PFSK-1 (cell line): ENCODE data around the gene RUNX2.

ENCODE experiments used
- POLR2AphosphoS5 ChIP-seq: IDR thresholded peaks from 2 replicates; pipeline ENCODE4 v1.6.1; 2012; ENCODE audit warnings: low read depth, mild to moderate bottlenecking, control low read depth, low read length, moderate library complexity
- REST ChIP-seq, 2 experiments: IDR thresholded peaks; 2 replicates each; pipeline versions ENCODE4 v1.6.1 to v1.8.0; 2011 to 2012; ENCODE audit warnings: low read depth in 2 of 2, low read length in 2 of 2, control low read depth in 1 of 2, inconsistent platforms in 1 of 2, mild to moderate bottlenecking in 1 of 2, moderate library complexity in 1 of 2; ENCODE audit not compliant: insufficient read depth in 1 of 2
- SIN3A ChIP-seq: IDR thresholded peaks from 2 replicates; pipeline ENCODE4 v1.6.1; 2012; ENCODE audit warnings: mild to moderate bottlenecking, low read length, moderate library complexity, borderline replicate concordance; ENCODE audit not compliant: insufficient read depth
- TAF1 ChIP-seq: IDR thresholded peaks from 2 replicates; pipeline ENCODE4 v1.6.1; 2012; ENCODE audit warnings: low read length, control low read depth, borderline replicate concordance; ENCODE audit not compliant: insufficient read depth

- no peak for TF ChIP-seq POLR2AphosphoS5
- TF ChIP-seq REST (IDR thresholded peaks at IDR 0.05; ENCODE audit: insufficient read depth in 1 of 2, low read depth in 2 of 2, low read length in 2 of 2) = no peak
- TF ChIP-seq TAF1 = no peak
- TF ChIP-seq SIN3A = no peak
Observed at GRCh38 chr6:45566882-45567281, 238.8 kb downstream of the RUNX2 start.
